Stimulated activated CD4-positive, alpha-beta T cell treated with anti-CD3 and anti-CD28 coated beads, Interleukin-2, amount 100 ng/mL, for 48 hours (primary cell): ENCODE data around the gene ETDA.
"Not testable (repeated sequence)": the region's sequence is repeated elsewhere in the genome, so short reads cannot be mapped to it uniquely, and the experiment has no call there.

ENCODE experiments used
- DNase-seq, 2 donors: peaks; one replicate each; pipeline ENCODE4 v3.0.0-alpha.2; 2020

ETDA gene

DNA sequence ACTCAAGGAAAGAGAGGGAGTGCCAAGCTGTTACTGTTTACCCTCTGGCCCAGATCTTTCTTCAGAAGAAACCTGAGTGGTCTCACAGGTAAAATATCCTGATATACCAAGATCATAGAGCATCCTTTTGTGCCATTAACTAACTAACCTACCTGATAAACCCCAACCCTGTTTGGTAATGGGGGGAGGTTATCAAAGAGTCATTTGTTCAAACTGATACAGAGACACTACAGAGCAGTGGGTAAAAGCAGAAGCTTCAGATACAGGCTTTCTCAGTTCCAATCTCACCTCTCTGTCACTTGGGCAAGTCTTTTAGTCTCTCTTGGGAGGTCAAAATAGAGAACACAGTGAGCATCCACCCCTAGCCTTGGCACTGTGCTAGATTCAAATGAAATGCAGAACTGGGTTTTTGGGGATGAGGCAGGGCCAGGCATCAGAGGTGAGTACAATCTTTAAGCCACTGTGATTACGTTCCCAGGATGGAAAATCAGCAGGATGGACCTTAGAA, at the start of gene ETDA:
Gene ETDA, plus strand, starts transcription at position 51 of the 508 bp plus-strand sequence. CDS start 1,216 bp downstream, outside the sequence.
- not testable (repeated sequence) for DNase-seq

DNA sequence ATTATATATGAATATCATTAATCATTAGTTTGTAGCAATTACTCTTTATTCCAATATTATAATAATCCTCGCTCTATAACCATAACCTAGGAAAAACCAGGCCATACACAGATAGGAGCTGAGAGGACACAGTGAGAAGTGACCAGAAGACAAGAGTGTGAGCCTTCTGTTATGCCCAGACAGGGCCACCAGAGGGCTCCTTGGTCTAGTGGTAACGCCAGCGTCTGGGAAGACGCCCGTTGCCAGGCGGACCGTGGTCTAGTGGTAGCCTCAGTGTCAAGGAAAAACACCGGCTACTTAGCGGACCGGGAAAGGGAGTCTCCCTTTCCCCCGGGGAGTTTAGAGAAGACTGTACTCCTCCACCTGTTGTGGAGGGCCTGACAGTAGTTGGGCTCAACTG, 45.4 kb upstream of the ETDA start:
- peak in 1 of 2 donors; percentile 5 for DNase-seq

DNA sequence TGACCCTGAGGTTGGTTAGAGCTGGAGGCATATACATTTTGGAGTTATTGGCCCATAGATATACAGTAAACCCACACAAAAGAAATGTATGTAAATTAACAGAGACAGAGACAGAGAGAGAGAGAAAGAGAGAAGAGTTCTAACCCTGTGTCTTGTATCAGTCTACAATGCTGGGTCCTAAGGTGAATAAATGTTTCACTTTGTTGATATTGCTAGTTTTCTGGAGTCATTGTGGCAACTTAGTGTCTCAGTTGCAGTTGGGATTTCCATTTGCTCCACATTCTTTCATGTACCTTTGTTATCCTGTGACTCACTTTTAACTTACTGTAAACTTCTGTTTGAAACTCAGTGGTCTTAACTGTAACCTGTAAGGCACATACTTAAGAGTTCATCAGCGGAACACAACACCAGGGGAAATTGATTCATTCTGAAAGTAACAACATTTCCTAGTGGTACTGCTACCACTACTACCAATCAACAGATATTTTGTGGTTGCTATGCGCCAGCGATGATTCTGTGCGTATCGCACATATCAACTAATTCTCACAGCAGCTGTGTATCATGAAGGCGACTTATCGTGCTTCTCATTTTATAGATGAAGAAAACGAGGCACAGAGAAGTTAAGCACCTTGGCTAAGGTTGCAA, 38.5 kb upstream of the ETDA start:
- DNase-seq = peak; percentile 23 to 29

DNA sequence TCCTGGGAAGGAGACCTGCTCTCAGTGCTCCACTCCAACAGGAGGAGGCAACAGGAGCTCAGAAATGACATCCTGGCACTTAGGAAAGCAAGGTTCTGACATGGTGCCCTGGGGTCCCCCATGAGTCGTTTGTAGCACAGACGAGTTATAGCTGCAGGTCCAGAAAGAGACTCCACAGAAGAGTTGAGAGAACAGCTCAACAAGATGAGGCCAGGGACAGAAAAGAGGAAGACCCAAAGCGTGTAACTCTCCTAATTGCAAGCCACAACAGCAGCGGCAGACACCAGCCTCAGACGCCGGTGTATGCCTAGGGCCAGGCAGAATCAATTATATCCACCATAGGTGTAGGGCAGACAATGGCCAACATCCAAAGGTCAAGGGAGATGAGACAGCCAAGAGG, 5.9 kb upstream of the ETDA start:
- DNase-seq = not testable (repeated sequence)

DNA sequence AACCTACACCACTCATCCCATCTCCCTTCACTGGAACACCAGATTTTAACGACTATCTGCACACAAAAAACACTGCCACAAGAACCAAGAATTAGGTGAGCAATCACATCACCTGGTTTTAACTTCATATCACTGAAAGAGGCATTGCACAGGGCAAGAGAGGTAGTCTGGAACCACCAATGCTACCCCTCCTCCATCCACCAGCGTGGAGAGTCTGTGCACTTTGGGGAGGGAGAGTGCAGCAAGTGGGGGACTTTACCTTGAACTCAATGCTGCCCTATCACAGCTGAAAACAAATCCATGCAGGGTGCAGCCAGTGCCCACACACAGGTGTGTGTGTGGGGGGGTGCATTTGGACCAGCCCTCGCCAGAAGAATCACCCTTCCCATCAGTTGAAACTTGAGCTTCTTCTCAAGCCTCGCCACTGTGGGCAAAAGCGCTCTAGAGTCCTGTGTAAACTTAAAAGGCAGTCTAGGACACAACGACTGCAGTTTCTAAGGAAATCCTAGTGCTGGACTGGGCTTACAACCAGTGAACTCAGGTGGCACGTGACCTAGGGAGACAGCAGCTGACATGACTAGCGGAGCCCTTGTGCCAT, 4.3 kb downstream of the ETDA start:
- DNase-seq = not testable (repeated sequence)

DNA sequence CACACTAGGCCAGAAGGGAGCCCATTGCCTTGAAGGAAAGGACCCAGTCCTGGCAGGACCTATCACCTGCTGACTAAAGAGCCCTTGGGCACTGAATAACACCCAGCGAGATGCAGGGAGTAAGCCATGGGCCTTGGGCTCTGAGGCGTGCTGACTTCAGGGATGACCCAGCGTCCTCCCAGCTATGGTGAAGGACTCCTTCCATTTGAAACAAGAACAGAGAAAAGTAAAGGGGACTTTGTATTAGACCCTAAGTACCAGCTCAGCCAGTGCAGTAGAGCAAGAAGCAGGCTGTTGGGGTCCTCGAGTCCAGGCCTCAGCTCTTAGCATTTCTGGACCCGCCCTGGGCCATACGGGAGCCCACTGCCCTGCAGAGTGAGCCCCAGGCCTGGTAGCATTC, 5.1 kb downstream of the ETDA start:
- DNase-seq = no peak

DNA sequence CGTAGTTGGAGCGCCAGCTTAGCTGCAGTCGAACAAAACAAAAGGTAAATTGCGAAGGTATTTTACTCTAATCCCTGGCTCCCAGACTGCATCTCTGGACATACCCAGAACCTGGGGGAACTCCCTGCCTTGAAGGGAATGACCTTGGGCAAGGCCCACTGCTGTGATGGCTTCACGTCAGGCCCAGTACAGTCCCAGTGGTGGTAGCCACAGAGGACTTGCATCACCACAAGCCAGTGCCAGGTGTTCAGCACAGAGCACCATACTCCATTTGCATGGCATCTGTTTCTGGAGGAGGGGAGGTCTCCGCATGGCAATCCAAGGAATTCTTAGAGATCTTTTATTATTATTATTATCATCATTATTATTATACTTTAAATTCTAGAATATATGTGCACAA, 5.6 kb downstream of the ETDA start:
- no peak for DNase-seq

DNA sequence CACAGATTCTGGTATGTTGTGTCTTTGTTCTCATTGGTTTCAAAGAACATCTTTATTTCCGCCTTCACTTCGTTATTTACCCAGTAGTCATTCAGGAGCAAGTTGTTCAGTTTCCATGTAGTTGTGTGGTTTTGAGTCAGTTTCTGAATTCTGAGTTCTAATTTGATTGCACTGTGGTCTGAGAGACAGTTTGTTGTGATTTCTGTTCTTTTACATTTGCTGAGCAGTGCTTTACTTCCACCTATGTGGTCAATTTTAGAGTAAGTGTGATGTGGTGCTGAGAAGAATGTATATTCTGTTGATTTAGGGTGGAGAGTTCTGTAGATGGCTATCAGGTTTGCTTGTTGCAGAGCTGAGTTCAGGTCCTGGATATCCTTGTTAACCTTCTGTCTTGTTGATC, 9.1 kb downstream of the ETDA start:
- not testable (repeated sequence) for DNase-seq

DNA sequence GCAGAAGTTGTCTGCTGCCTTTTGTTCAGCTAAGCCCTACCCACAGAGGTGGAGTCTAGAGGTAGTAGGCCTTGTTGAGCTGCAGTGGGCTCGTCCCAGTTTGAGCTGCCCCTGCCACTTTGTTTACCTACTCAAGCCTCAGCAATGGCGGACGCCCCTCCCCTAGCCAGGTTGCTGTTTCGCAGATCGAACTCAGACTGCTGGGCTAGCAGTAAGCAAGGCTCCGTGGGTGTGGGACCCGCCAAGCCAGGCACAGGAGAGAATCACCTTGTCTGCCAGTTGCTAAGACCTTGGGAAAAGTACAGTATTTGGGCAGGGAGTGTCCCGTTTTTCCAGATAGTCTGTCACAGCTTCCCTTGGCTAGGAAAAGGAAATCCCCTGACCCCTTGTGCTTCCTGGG, 11.5 kb downstream of the ETDA start:
- DNase-seq = not testable (repeated sequence)

DNA sequence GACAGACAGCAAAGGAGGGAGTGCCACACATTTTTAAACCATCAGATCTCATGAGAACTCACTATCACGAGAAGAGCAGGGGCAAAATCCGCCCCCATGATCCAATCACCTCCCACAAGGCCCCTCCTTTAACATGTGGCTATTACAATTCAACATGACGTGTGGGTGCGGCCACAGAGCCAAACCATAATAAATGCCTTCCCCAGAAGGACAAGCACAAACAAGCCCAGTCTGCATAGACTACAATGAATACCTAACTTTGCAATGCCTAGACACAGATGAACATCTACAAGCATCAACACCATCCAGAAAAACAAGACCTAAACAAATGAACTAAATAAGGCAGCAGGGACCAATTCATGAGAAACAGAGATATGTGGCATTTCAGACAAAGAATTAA, 12.3 kb downstream of the ETDA start:
- no peak for DNase-seq

DNA sequence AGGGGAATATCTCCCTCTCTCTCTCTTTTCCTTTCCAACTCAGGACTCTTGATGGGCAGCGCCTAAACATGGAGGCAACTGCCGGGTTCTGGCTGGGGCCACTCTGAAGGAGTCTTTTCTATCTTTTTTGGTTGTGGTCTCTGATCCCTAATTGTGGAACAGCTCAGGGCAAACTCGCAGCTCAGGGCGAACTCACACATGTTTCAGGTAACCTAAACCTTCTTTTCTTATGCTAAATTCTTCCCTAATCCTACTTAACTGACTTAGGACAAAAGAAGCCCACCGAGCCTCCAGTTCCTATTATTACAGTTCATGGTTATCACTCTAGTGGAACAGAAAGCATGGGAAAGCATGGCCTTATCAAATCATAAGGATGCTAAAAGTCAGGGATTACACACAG, 21.3 kb downstream of the ETDA start:
- no peak for DNase-seq

DNA sequence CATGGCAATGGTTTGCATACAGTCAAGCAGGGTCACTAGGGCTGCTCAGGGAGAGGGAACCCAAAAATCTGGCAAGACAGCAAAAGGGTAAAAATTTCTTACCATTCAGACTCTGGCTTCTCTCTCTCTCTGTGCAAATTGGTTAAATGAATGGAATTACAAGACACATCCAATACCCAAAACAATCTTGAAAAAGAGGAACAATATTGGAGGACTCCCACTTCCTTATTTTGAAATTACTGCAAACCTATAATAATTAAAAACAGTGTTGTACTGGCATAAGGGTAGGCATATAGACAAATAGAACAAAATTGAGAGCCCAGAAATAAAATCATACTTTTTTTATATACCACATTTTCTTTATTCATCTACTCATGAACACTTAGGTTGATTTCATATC, 24.1 kb downstream of the ETDA start:
- DNase-seq = no peak

DNA sequence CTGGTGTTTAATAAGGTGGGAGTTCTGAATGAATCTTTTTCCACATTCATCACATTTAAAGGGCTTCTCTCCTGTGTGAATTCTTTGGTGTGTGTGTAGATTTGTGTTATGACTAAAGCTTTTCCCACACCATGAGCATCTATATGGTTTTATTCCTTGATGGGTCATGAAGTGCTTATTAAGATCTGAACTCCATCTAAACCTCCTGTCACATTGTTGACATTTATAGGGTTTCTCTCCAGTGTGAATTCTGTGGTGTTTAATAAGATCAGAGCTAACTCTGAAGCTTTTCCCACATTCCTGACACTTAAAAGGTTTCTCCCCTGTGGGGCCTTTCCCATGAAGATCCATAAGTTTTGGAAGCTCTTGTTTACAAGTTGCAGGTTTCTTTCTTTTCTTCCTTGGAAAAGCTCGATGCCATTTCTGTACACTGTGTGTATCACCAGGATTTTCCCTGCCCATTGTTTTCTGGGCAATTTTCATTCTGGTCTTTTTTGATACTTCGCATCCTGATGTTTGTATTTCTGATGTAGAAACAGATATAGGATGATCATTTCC, 35.5 kb downstream of the ETDA start:
- DNase-seq = no peak

DNA sequence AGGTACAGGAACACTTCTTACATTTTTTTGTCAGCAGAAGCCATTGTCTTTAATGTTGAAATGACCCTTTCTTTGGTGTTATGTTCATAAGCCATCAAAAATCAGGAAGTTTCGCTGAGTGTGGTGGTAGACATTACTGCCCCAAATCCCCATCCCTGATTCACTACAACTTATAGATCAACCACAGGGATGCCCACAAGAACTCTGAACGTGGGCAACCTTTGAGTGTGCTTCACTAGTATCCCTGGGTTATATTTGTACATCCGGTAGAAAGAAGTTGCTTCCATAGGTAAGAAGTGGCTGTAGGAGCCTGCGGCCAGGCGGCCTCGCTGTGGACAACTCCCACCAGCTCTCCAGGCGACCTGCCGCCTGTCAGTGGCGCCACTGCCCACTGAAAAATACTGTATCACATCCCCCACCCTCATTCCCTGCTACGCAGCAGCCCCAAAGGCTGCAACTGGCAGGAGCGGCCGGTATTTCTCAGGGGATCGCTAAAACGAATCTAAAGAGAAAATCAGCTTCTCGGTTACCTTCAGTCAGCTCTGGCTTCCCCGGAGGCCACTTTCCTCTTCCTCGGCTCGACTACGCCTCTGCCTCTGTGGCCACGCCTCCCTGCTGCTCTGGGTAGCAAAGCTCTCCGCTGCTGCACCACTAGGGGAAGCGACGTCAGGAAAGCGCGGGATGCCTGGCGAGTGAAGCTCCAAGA, 43.5 kb downstream of the ETDA start:
- peak; percentile 33 to 41 for DNase-seq

DNA sequence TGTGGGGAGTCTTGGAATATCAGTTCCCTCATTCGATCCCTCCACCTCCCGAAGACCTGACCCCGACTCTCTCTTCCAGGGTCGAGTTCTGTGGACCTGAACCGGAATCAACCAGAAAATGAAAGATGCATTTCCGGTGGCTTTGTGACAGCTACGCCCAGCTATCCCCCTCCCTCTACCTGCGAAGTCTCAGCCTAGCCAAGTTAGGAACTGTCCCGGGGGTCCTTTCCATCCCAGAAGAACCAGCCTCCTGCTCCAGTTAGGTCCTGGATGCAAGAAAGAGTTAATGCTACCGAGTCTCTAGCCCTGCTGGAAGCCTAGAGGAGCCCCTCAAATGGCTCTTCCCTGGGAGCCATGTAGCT, 44.1 kb downstream of the ETDA start:
- DNase-seq = no peak

DNA sequence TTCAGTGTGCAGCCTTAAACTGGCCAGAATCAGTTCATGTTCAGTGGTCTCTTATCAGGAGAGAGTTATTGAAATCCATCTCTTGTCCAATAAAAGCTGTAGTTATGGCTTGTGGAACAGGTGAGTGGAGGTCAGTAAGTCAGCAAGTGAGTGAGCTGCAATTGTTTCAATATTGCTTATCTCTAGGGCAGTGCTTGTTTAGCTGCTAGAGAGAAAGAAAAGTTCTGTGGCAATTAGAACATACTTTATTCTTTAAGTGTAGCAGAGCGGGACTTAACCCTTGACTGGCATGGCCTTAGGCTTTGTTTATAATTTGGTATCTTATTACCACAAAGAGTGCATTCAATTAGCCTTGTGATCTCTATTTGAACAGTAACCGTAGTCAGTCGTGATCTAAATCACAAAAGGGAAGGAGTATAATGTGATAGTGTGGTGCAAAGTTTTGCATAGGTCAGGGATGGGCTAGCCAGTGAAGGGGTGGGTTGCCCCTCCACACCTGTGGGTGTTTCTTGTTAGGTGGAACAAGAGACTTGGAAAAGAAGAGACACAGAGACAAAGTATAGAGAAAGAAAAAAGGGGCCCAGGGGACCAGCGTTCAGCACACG, 50.5 kb downstream of the ETDA start:
- DNase-seq = no peak
